CD4-positive, alpha-beta T cell treated with Interleukin-6 at 100 ng/mL for 8 hours (primary cell): ENCODE results near the gene MRTFA.
"Not testable (repeated sequence)": the region's sequence is repeated elsewhere in the genome, so short reads cannot be mapped to it uniquely, and the experiment has no call there.

Experiments
- DNase-seq: peaks from one replicate; pipeline ENCODE4 v3.0.0-alpha.2; 2020; ENCODE audit warnings: mixed read lengths, low spot score

Gene MRTFA

DNA sequence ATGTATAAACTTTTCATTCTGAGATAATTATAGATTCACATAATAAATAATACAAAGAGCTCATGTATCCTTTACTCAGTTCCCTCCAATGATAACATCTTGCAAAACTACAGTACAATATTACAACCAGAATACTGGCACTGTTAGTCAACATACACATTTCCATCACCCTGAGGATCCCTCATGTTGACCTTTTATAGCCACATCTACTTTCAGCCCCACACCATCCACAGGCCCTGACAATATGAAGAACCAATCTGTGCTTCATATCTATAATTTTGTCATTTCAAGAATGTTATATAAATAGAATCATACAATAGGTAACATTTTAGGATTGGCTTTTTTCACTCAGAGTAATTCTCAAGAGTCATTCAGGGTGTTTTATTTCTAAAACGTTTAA is 115.5 kb downstream of the MRTFA start:
- no peak for DNase-seq

GRCh38 chr22:40520562-40520961 is 116.0 kb downstream of the MRTFA start:
- no peak for DNase-seq

- no peak for DNase-seq
These were observed 116.6 kb downstream of the MRTFA start for GRCh38 chr22:40519948-40520331.

DNA sequence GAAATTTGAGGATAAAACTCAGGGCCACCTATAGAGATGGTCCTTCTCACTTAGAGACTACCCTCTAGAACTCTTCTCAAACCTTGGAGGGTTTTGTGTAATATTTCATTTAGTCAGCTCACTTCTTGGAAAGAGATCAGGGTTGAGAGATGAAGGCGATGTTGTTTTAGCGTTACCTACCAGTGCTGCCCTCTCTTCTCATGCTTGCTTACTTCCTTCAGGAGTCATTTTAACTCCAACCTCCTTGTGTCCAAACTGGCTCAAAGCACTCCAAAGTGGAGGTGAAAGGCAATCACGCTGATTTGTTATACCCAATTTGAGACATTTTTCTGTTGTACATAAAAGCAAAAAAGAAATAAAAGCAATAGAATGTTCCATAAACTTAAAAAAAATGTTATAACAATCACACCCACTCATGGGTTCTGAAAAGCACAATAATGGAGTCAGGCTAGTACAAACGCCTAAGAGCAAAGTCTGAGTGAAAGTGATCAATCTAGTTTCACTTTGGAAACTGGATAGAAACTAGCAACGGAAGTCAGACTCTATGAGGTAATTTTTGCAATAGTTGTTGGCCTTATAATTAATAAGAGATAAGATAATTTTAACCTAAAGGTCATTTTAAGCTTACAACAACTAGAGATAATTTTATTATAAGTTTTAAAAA is 117.1 kb downstream of the MRTFA start:
- DNase-seq: peak; percentile 40

DNA sequence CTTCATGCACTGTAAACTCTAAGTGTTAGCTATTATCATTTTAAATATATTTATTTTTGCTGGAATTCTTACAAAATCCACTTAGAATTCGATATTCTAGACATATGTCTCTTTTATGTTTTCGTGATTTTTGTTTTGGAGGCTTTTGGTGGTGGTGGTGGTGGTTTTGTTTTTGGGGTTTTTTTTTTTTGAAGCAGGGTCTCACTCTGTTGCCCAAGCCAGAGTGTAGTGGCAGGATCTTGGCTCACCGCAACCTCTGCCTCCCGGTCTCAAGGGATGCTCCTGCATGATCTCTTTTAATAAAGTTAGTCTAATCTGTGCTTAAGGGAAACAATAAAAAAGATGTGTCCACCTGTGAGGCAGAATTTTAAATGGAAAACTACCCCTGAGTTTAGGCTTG is 117.7 kb downstream of the MRTFA start:
- DNase-seq: no peak

GRCh38 chr22:40517631-40518030 is 118.9 kb downstream of the MRTFA start:
- no peak for DNase-seq

- DNase-seq: no peak
These were observed 120.1 kb downstream of the MRTFA start for GRCh38 chr22:40516416-40516815.

DNA sequence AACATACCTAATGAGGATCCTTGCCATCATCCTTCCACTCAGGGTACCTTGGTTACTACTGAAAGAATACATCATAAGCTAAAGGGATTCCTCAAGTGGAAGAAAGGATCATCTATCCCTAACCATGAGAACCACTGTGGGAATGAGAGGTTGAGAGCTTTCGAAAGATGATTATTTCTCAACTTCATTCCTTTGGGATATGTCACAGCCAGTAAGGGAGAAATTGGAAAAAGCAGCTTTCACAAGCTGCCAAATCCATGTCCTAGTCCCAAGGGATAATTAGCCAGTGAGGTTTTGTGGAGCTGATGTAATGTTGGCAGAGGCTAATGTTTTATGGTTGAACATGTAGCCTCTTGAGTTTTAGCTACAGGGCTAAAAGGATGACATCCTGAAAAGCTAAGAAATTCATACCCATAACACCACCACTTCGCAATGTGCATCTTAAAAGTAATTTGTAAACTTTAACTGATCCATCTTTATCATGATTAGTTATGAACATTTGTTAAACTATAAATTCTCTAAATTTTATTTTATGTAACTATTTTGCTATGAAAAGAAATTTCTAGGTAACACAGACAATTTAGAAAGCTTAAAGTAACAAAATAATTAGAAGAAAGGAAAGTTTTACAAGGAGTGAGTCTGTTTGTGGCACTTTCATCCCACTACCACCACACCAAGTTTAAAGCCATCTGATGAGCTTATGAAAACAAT is 123.9 kb downstream of the MRTFA start:
- no peak for DNase-seq

DNA sequence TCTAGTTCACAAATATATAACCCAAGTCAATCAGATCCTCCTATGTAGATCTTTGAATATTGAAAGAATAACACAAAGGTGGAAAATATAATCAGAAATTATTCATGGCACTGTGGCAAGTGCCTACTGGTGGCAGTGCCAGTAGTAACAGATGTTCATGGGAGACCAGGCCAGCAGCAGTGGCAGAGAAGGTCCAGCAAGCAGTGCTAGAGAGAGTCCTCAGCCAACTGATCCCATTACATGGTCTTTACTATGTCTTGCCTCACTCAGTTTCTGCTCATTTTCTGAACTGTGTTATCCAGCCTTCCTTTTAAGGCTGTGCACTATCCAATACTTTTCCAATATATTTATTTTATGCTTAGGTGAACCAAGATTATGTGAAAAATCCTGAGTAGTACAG is 124.9 kb downstream of the MRTFA start:
- DNase-seq: no peak

DNA sequence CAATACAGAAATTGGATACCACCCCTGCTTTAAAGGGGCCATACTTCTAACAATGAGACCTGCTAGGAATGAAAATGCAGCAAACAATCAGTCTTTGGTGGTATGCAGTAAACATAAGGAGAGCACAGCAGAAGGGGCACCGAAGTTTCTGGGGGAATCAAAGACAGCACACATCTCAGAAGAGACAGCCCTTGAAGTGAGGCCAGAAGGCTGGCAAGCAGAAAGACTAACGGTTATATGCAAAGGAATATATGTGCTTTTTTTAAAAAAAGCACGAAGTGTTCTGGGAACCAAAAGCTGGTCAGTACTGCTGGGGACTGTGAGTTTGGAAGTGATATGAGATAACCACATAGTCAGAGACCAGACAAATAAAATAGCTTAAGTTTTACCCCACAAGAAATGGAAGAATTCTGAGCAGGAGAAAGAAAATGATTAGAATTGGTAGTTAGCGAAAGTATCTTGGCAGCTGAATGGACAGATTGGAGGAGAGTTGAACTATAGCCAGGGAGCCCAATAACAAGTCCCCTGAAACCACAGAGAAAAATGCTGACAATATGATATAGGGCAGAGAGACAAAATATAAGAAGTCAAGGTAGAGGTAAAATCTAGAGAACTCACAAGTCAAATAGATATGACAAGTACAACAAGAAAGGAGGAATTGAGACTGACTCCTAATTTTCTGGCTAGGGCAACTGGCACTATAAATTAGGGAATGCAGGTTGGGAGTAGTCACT is 125.7 kb downstream of the MRTFA start:
- no peak for DNase-seq

GRCh38 chr22:40509401-40510134 is 127.0 kb downstream of the MRTFA start:
- no peak for DNase-seq

GRCh38 chr22:40508046-40508445 is 128.5 kb downstream of the MRTFA start:
- not testable (repeated sequence) for DNase-seq

DNA sequence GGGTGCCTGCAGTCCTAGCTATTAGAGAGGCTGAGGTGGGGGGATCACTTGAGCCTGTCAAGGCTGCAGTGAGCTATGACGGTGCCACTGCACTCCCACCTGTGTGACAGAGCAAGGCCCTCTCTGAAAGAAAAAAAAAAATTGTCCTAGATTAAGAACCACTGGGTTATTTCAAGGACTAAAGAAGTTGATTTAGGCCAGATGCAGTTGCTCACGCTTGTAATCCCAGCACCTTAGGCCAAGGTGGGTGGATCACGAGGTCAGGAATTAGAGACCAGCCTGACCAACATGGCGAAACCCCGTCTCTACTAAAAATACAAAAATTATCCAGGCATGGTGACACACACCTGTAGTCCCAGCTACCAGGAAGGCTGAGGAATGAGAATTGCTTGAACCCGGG is 129.0 kb downstream of the MRTFA start:
- no peak for DNase-seq

DNA sequence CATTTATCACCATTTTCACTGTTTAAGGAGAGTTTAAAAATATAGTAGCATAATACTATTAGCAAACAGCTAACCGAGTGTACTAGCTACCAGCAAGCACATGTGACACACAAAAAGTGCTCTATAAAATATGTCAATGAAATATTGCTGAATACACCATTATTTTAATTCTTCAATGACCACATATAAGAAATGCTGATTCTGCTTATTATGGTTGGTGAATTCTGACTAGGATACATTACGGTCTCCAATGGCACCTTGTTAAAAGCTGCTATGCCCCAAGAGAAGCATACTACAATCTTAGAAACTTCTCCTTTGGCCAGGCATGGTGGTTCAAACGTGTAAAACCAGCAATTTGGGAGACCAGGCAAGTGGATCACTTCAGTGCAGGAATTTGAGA is 129.8 kb downstream of the MRTFA start:
- no peak for DNase-seq

GRCh38 chr22:40504285-40505249 is 132.0 kb downstream of the MRTFA start:
- no peak for DNase-seq

DNA sequence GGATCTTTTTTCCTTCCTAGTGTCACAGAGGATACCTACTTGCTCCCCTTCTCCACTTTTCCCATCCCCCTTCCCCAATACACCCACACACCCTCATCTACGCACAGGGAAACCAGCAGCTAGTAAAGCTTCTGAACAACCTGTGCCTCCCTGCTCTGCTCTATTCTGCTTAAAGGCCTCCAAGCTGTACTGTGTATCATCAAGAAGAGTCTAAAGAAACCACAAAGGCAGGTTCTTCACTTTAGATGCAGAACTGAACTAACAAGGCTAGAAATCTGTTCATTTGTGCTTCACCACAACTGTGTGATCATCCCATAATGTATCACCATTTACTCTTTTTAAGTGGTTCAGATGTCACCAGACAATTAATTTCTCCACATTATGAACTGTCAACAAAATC is 133.6 kb downstream of the MRTFA start:
- DNase-seq: no peak

GRCh38 chr22:40500465-40500786 is 136.1 kb downstream of the MRTFA start:
- not testable (repeated sequence) for DNase-seq

- DNase-seq: no peak
These were observed 137.3 kb downstream of the MRTFA start for GRCh38 chr22:40499209-40499623.

DNA sequence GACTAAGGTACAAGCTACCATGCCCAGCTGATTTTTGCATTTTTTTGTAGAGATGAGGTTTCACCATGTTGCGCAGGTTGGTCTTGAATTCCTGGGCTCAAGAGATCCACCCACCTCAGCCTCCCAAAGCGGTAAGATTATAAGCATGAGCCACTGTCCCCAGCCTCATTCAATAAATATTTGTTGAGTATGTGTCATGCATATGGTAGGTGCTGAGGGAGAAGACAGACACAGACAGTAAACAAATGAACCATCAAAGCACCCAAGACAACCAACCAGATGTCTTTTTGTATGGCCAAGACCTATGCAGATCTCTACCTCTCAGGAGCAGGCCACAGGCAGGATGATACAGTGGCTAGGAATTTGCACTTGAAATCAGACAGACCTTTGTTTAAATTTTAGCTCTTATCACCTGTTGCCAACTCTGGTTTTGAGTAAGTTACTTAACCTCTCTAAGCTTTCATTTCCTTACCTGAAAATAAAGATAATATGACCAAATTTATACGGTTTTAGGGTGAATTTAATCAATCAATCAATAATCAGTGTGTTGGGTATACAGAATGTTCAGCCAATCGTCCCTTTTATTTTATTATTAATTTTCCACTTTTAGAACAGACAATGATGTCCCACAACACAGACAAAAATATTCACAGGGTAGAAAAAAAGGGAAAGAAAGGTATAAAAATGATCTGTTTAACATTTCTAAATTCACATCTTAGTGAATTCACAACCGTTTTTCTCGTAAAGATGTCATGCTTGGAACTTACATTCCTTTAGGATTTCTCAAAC is 137.9 kb downstream of the MRTFA start:
- no peak for DNase-seq

- DNase-seq: no peak
These were observed 143.1 kb downstream of the MRTFA start for GRCh38 chr22:40493441-40493840.
